Activated T-helper 2 cell treated with anti-CD3 and anti-CD28 coated beads, Interferon-gamma antibody, Interleukin-2, Interleukin-4, amounts not matched to agents 10 μg/mL and 5 μg/mL and 100 μg/mL, durations not matched to agents 14 hours and 24 hours and 36 hours (primary cell): Measurements from ENCODE around the gene TMEM184C. TPM values are rescaled to one million over a fixed set of nuclear protein-coding genes. Genes with fewer than 3 reads are reported as not detected.
A peak's percentile ranks its signal among the peaks of the same experiment; 100 is the strongest.

Experiments used
- DNase-seq: peaks from one replicate; pipeline ENCODE4 v3.0.0; 2021; ENCODE audit warnings: low spot score
- H3K27ac Mint-ChIP-seq: one replicate; pipeline ENCODE4 v1.8.0; 2021; ENCODE audit warnings: mixed read lengths
- H3K27me3 Mint-ChIP-seq: one replicate; pipeline ENCODE4 v1.8.0; 2021; ENCODE audit warnings: low read depth, mixed read lengths
- H3K36me3 Mint-ChIP-seq: one replicate; pipeline ENCODE4 v1.8.0; 2021; ENCODE audit warnings: low read depth, mixed read lengths
- H3K4me1 Mint-ChIP-seq: one replicate; pipeline ENCODE4 v1.8.0; 2021; ENCODE audit warnings: low read depth, mixed read lengths
- H3K4me3 Mint-ChIP-seq: one replicate; pipeline ENCODE4 v1.8.0; 2021; ENCODE audit warnings: low read depth, mild to moderate bottlenecking, moderate library complexity, mixed read lengths
- H3K9me3 Mint-ChIP-seq: one replicate; pipeline ENCODE4 v1.8.0; 2021; ENCODE audit warnings: mixed read lengths
- intact Hi-C: fragments of 100-400 bp; cut with micrococcal nuclease; formaldehyde crosslinking; loops from one replicate; pipeline ENCODE4 v1.15.1; 2023
- total RNA-seq: library from RNA; stranded (reverse); gene quantifications from 2 replicates; pipeline ENCODE4 v1.2.3, GENCODE V29; 2022

TMEM184C gene
- total RNA-seq, 1 donor from 2014 or later, result 20.4 TPM

GRCh38 chr4:147640331-147640730 is 23.1 kb downstream of the TMEM184C start:
- Mint-ChIP-seq H3K4me1 (peaks cover 12% of the 10 kb centered on the region), H3K27ac (no peak overlapping the region), H3K27me3 (no peaks in the 10 kb centered on the region), H3K36me3 (peaks cover 71% of the 10 kb centered on the region), H3K4me3 (no peak overlapping the region), H3K9me3 (no peaks in the 10 kb centered on the region)
- DNase-seq, result no peak
- intact Hi-C loops, result no loop called here

- H3K4me3 Mint-ChIP-seq, result no peak overlapping the region
- no peaks in the 10 kb centered on the region for H3K9me3 Mint-ChIP-seq
- H3K36me3 Mint-ChIP-seq, result peaks cover 58% of the 10 kb centered on the region
- no peak for DNase-seq
- peaks cover 18% of the 10 kb centered on the region for H3K4me1 Mint-ChIP-seq
- intact Hi-C loops, result no loop called here
- H3K27me3 Mint-ChIP-seq, result no peaks in the 10 kb centered on the region
- no peak overlapping the region for H3K27ac Mint-ChIP-seq
Observed at GRCh38 chr4:147643616-147644015, 26.4 kb downstream of the TMEM184C start.

- H3K27ac Mint-ChIP-seq, result no peak overlapping the region
- intact Hi-C loops, result no loop called here
- no peaks in the 10 kb centered on the region for H3K27me3 Mint-ChIP-seq
- peaks cover 15% of the 10 kb centered on the region for H3K4me1 Mint-ChIP-seq
- DNase-seq, result no peak
- no peak overlapping the region for H3K4me3 Mint-ChIP-seq
- peaks cover 58% of the 10 kb centered on the region for H3K36me3 Mint-ChIP-seq
- H3K9me3 Mint-ChIP-seq, result no peaks in the 10 kb centered on the region
Observed at GRCh38 chr4:147644471-147644870, 27.3 kb downstream of the TMEM184C start.

GRCh38 chr4:147645099-147645498 is 27.9 kb downstream of the TMEM184C start:
- Mint-ChIP-seq H3K36me3 (peaks cover 59% of the 10 kb centered on the region), H3K9me3 (no peaks in the 10 kb centered on the region), H3K4me3 (no peak overlapping the region), H3K27ac (no peak overlapping the region), H3K4me1 (peaks cover 14% of the 10 kb centered on the region), H3K27me3 (no peaks in the 10 kb centered on the region)
- DNase-seq, result no peak
- intact Hi-C loops, result no loop called here

GRCh38 chr4:147648656-147649055 is 31.5 kb downstream of the TMEM184C start:
- peaks cover 19% of the 10 kb centered on the region for H3K4me1 Mint-ChIP-seq
- no peak overlapping the region for H3K4me3 Mint-ChIP-seq
- H3K36me3 Mint-ChIP-seq, result peaks cover 53% of the 10 kb centered on the region

GRCh38 chr4:147651563-147651962 is 34.4 kb downstream of the TMEM184C start:
- H3K27ac Mint-ChIP-seq, result no peak overlapping the region
- peaks cover 18% of the 10 kb centered on the region for H3K4me1 Mint-ChIP-seq
- DNase-seq, result no peak
- no peaks in the 10 kb centered on the region for H3K27me3 Mint-ChIP-seq
- H3K9me3 Mint-ChIP-seq, result no peaks in the 10 kb centered on the region
- H3K4me3 Mint-ChIP-seq, result no peak overlapping the region
- H3K36me3 Mint-ChIP-seq, result peaks cover 66% of the 10 kb centered on the region
- intact Hi-C loops, result no loop called here

More at GRCh38 chr4:147648656-147649055, 31.5 kb downstream of the TMEM184C start:
- Mint-ChIP-seq H3K27me3 (no peaks in the 10 kb centered on the region), H3K9me3 (no peaks in the 10 kb centered on the region), H3K27ac (no peak overlapping the region)
- intact Hi-C loops, result no loop called here
- no peak for DNase-seq

DNA sequence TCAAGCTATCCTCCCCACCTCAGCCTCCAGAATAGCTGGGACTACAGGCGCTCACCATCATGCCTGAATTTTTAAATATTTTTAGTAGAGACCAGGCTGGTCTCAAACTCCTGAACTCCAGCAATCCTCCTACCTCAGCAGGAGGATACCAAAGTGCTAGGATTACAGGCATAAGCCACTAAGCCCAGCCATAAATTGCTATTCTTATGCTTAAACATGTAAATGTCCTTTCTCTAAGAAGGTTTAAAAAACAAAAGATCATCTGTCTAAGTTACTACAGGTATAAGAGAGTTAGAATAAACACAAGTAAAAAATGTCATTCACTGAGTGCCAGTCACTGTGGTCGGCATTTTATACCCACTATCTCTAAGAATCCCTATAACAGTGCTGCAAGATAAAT is 38.4 kb downstream of the TMEM184C start:
- no peak overlapping the region for H3K27ac Mint-ChIP-seq
- peaks cover 55% of the 10 kb centered on the region for H3K36me3 Mint-ChIP-seq
- H3K4me3 Mint-ChIP-seq, result no peak overlapping the region
- H3K4me1 Mint-ChIP-seq, result peaks cover 5% of the 10 kb centered on the region
- intact Hi-C loops, result no loop called here
- no peaks in the 10 kb centered on the region for H3K9me3 Mint-ChIP-seq
- no peak for DNase-seq
- H3K27me3 Mint-ChIP-seq, result no peaks in the 10 kb centered on the region

GRCh38 chr4:147658501-147658900 is 41.3 kb downstream of the TMEM184C start:
- intact Hi-C loops, result no loop called here
- Mint-ChIP-seq H3K27me3 (no peaks in the 10 kb centered on the region), H3K4me3 (no peak overlapping the region), H3K27ac (no peak overlapping the region), H3K9me3 (no peaks in the 10 kb centered on the region), H3K4me1 (no peaks in the 10 kb centered on the region), H3K36me3 (peaks cover 43% of the 10 kb centered on the region)
- no peak for DNase-seq

DNA sequence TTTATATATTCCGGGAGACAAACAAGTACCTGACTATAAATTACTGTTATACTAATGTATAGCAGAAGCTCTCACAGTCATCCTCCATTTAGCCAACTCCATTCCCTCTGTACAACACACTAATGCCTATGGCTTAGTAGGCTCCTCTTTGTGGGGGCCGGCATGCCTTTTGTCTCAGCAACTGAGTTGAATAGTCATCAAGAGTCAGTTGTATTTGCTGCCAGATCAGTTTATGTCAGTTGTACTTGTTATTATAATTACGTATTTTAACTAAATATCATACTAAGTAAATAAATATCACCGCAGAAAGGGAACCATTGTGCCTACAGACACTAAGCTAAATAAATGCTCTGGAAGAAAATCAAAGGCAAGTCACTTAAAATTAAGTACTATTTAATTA is 56.9 kb downstream of the TMEM184C start:
- no peaks in the 10 kb centered on the region for H3K27me3 Mint-ChIP-seq
- H3K27ac Mint-ChIP-seq, result no peak overlapping the region
- H3K4me1 Mint-ChIP-seq, result no peaks in the 10 kb centered on the region
- no peak overlapping the region for H3K4me3 Mint-ChIP-seq
- DNase-seq, result no peak
- intact Hi-C loops, result no loop called here
- H3K9me3 Mint-ChIP-seq, result peaks cover 4% of the 10 kb centered on the region
- H3K36me3 Mint-ChIP-seq, result peaks cover 36% of the 10 kb centered on the region

GRCh38 chr4:147674496-147674895 is 57.3 kb downstream of the TMEM184C start:
- H3K9me3 Mint-ChIP-seq, result peaks cover 4% of the 10 kb centered on the region
- H3K4me1 Mint-ChIP-seq, result no peaks in the 10 kb centered on the region
- peaks cover 38% of the 10 kb centered on the region for H3K36me3 Mint-ChIP-seq
- H3K27ac Mint-ChIP-seq, result no peak overlapping the region
- H3K4me3 Mint-ChIP-seq, result no peak overlapping the region
- no peak for DNase-seq
- H3K27me3 Mint-ChIP-seq, result no peaks in the 10 kb centered on the region
- intact Hi-C loops, result no loop called here

GRCh38 chr4:147678106-147678505 is 60.9 kb downstream of the TMEM184C start:
- Mint-ChIP-seq H3K4me1 (peaks cover 16% of the 10 kb centered on the region), H3K27me3 (no peaks in the 10 kb centered on the region)

GRCh38 chr4:147678796-147679549 is 61.8 kb downstream of the TMEM184C start:
- H3K4me1 Mint-ChIP-seq, result peaks cover 16% of the 10 kb centered on the region
- no peak for DNase-seq
- H3K27me3 Mint-ChIP-seq, result no peaks in the 10 kb centered on the region
- H3K9me3 Mint-ChIP-seq, result no peaks in the 10 kb centered on the region
- intact Hi-C loops, result no loop called here
- no peak overlapping the region for H3K4me3 Mint-ChIP-seq
- no peak overlapping the region for H3K27ac Mint-ChIP-seq
- H3K36me3 Mint-ChIP-seq, result peaks cover 20% of the 10 kb centered on the region

More at GRCh38 chr4:147678106-147678505, 60.9 kb downstream of the TMEM184C start:
- Mint-ChIP-seq H3K9me3 (no peaks in the 10 kb centered on the region), H3K27ac (no peak overlapping the region), H3K4me3 (no peak overlapping the region), H3K36me3 (peaks cover 23% of the 10 kb centered on the region)
- intact Hi-C loops, result no loop called here
- DNase-seq, result no peak

DNA sequence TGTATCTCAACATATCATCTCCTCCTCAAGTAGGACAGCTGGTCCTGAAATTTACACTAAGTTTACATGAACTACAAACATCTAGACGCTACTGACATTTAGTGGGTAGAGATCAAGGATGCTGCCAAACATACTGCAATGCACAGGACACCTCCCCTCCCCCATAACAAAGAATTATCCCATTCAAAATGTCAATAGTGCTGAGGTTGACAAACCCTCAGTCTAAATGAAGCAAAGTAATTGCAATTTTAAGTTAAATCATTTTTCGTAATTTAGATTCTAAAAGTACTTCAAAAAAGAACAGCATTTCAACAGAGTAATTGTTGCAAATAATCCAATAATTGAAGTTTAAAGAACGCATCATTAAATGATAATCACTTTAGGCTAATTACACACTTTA is 65.6 kb downstream of the TMEM184C start:
- Mint-ChIP-seq H3K4me1 (peaks cover 24% of the 10 kb centered on the region), H3K4me3 (peak overlapping the region; percentile 93), H3K27me3 (peaks cover 3% of the 10 kb centered on the region), H3K9me3 (no peaks in the 10 kb centered on the region), H3K36me3 (peaks cover 16% of the 10 kb centered on the region), H3K27ac (peak overlapping the region; percentile 93)
- DNase-seq, result no peak
- intact Hi-C loops, result loop anchor here (5.0 to 10.0 kb wide), 2 partner anchors 260 to 762 kb away; partner anchors contain the start of gene NR3C2
